ENCODE results near the gene MIER2.

Gene MIER2

GRCh38 chr19:341386-342127, 3.0 kb downstream of the MIER2 start:
- Histone ChIP-seq H3K9me3 (ENCODE audit: control insufficient read depth, insufficient read depth, low read depth, low read length) (peaks cover 5% of the 10 kb centered on the region; the same call in 1 of the 2 replicates), H3K4me1 (ENCODE audit: control insufficient read depth, insufficient read depth, low read length) (peaks cover 28% of the 10 kb centered on the region), H3K27me3 (ENCODE audit: control insufficient read depth, insufficient read depth, low read length) (peaks cover 11% of the 10 kb centered on the region), H3K27ac (ENCODE audit: low read depth, low read length) (no peak overlapping the region), H3K36me3 (ENCODE audit: control insufficient read depth, insufficient read depth, low read length) (peaks cover 53% of the 10 kb centered on the region), H3K4me3 (ENCODE audit: low read depth, low read length) (peak overlapping the region; percentile 13; the same call in 1 of the 2 replicates), H3K9ac (ENCODE audit: low read length) (no peak overlapping the region)

GRCh38 chr19:340620-341385, 3.8 kb downstream of the MIER2 start:
- Histone ChIP-seq H3K27ac (ENCODE audit: low read depth, low read length) (no peak overlapping the region), H3K4me1 (ENCODE audit: control insufficient read depth, insufficient read depth, low read length) (peaks cover 28% of the 10 kb centered on the region), H3K36me3 (ENCODE audit: control insufficient read depth, insufficient read depth, low read length) (peaks cover 60% of the 10 kb centered on the region), H3K9ac (ENCODE audit: low read length) (no peak overlapping the region), H3K27me3 (ENCODE audit: control insufficient read depth, insufficient read depth, low read length) (peaks cover 7% of the 10 kb centered on the region), H3K9me3 (ENCODE audit: control insufficient read depth, insufficient read depth, low read depth, low read length) (peaks cover 5% of the 10 kb centered on the region; the same call in 1 of the 2 replicates), H3K4me3 (ENCODE audit: low read depth, low read length) (no peak overlapping the region)

- Histone ChIP-seq H3K36me3 (ENCODE audit: control insufficient read depth, insufficient read depth, low read length) (peaks cover 74% of the 10 kb centered on the region), H3K9ac (ENCODE audit: low read length) (no peak overlapping the region), H3K27me3 (ENCODE audit: control insufficient read depth, insufficient read depth, low read length) (no peaks in the 10 kb centered on the region), H3K4me3 (ENCODE audit: low read depth, low read length) (no peak overlapping the region), H3K27ac (ENCODE audit: low read depth, low read length) (no peak overlapping the region), H3K9me3 (ENCODE audit: control insufficient read depth, insufficient read depth, low read depth, low read length) (peaks cover 5% of the 10 kb centered on the region; the same call in 1 of the 2 replicates), H3K4me1 (ENCODE audit: control insufficient read depth, insufficient read depth, low read length) (peaks cover 21% of the 10 kb centered on the region)
Measured at GRCh38 chr19:339262-339887, 5.2 kb downstream of the MIER2 start.

- no peak overlapping the region for H3K27ac ChIP-seq (ENCODE audit: low read depth, low read length)
- peaks cover 79% of the 10 kb centered on the region for H3K36me3 ChIP-seq (ENCODE audit: control insufficient read depth, insufficient read depth, low read length)
- peaks cover 17% of the 10 kb centered on the region for H3K4me1 ChIP-seq (ENCODE audit: control insufficient read depth, insufficient read depth, low read length)
- H3K4me3 ChIP-seq (ENCODE audit: low read depth, low read length): no peak overlapping the region
- peaks cover 5% of the 10 kb centered on the region; the same call in 1 of the 2 replicates for H3K9me3 ChIP-seq (ENCODE audit: control insufficient read depth, insufficient read depth, low read depth, low read length)
- no peak overlapping the region for H3K9ac ChIP-seq (ENCODE audit: low read length)
- no peaks in the 10 kb centered on the region for H3K27me3 ChIP-seq (ENCODE audit: control insufficient read depth, insufficient read depth, low read length)
Measured at GRCh38 chr19:338421-338820, 6.2 kb downstream of the MIER2 start.

- H3K9ac ChIP-seq (ENCODE audit: low read length): no peak overlapping the region
- H3K27ac ChIP-seq (ENCODE audit: low read depth, low read length): no peak overlapping the region
- H3K36me3 ChIP-seq (ENCODE audit: control insufficient read depth, insufficient read depth, low read length): peaks cover 67% of the 10 kb centered on the region
- no peaks in the 10 kb centered on the region for H3K27me3 ChIP-seq (ENCODE audit: control insufficient read depth, insufficient read depth, low read length)
- no peak overlapping the region for H3K4me3 ChIP-seq (ENCODE audit: low read depth, low read length)
- no peaks in the 10 kb centered on the region for H3K4me1 ChIP-seq (ENCODE audit: control insufficient read depth, insufficient read depth, low read length)
- H3K9me3 ChIP-seq (ENCODE audit: control insufficient read depth, insufficient read depth, low read depth, low read length): peaks cover 6% of the 10 kb centered on the region; the same call in 1 of the 2 replicates
Measured at GRCh38 chr19:336067-336614, 8.5 kb downstream of the MIER2 start.

GRCh38 chr19:335486-336066, 9.0 kb downstream of the MIER2 start:
- H3K36me3 ChIP-seq (ENCODE audit: control insufficient read depth, insufficient read depth, low read length): peaks cover 67% of the 10 kb centered on the region
- H3K9me3 ChIP-seq (ENCODE audit: control insufficient read depth, insufficient read depth, low read depth, low read length): peaks cover 10% of the 10 kb centered on the region; the same call in 1 of the 2 replicates
- no peaks in the 10 kb centered on the region for H3K27me3 ChIP-seq (ENCODE audit: control insufficient read depth, insufficient read depth, low read length)
- no peak overlapping the region for H3K27ac ChIP-seq (ENCODE audit: low read depth, low read length)
- H3K9ac ChIP-seq (ENCODE audit: low read length): no peak overlapping the region
- no peak overlapping the region for H3K4me3 ChIP-seq (ENCODE audit: low read depth, low read length)
- H3K4me1 ChIP-seq (ENCODE audit: control insufficient read depth, insufficient read depth, low read length): no peaks in the 10 kb centered on the region

GRCh38 chr19:335072-335471, 9.5 kb downstream of the MIER2 start:
- H3K9me3 ChIP-seq (ENCODE audit: control insufficient read depth, insufficient read depth, low read depth, low read length): peaks cover 10% of the 10 kb centered on the region; the same call in 1 of the 2 replicates
- H3K9ac ChIP-seq (ENCODE audit: low read length): no peak overlapping the region
- H3K27ac ChIP-seq (ENCODE audit: low read depth, low read length): no peak overlapping the region
- H3K4me3 ChIP-seq (ENCODE audit: low read depth, low read length): no peak overlapping the region
- H3K36me3 ChIP-seq (ENCODE audit: control insufficient read depth, insufficient read depth, low read length): peaks cover 67% of the 10 kb centered on the region
- no peaks in the 10 kb centered on the region for H3K27me3 ChIP-seq (ENCODE audit: control insufficient read depth, insufficient read depth, low read length)
- no peaks in the 10 kb centered on the region for H3K4me1 ChIP-seq (ENCODE audit: control insufficient read depth, insufficient read depth, low read length)

- Histone ChIP-seq H3K4me1 (ENCODE audit: control insufficient read depth, insufficient read depth, low read length) (no peaks in the 10 kb centered on the region), H3K4me3 (ENCODE audit: low read depth, low read length) (no peak overlapping the region), H3K27ac (ENCODE audit: low read depth, low read length) (no peak overlapping the region), H3K9ac (ENCODE audit: low read length) (no peak overlapping the region), H3K36me3 (ENCODE audit: control insufficient read depth, insufficient read depth, low read length) (peaks cover 67% of the 10 kb centered on the region), H3K9me3 (ENCODE audit: control insufficient read depth, insufficient read depth, low read depth, low read length) (peaks cover 10% of the 10 kb centered on the region; the same call in 1 of the 2 replicates), H3K27me3 (ENCODE audit: control insufficient read depth, insufficient read depth, low read length) (no peaks in the 10 kb centered on the region)
Measured at GRCh38 chr19:334296-335071, 10.1 kb downstream of the MIER2 start.

GRCh38 chr19:330503-330902, 14.1 kb downstream of the MIER2 start:
- no peaks in the 10 kb centered on the region for H3K4me1 ChIP-seq (ENCODE audit: control insufficient read depth, insufficient read depth, low read length)
- H3K27ac ChIP-seq (ENCODE audit: low read depth, low read length): no peak overlapping the region
- no peak overlapping the region for H3K4me3 ChIP-seq (ENCODE audit: low read depth, low read length)
- peaks cover 17% of the 10 kb centered on the region; the same call in 1 of the 2 replicates for H3K9me3 ChIP-seq (ENCODE audit: control insufficient read depth, insufficient read depth, low read depth, low read length)
- H3K27me3 ChIP-seq (ENCODE audit: control insufficient read depth, insufficient read depth, low read length): no peaks in the 10 kb centered on the region
- H3K9ac ChIP-seq (ENCODE audit: low read length): no peak overlapping the region
- peaks cover 80% of the 10 kb centered on the region for H3K36me3 ChIP-seq (ENCODE audit: control insufficient read depth, insufficient read depth, low read length)

GRCh38 chr19:329876-330275, 14.7 kb downstream of the MIER2 start:
- Histone ChIP-seq H3K9ac (ENCODE audit: low read length) (no peak overlapping the region), H3K27ac (ENCODE audit: low read depth, low read length) (no peak overlapping the region), H3K9me3 (ENCODE audit: control insufficient read depth, insufficient read depth, low read depth, low read length) (peaks cover 17% of the 10 kb centered on the region; the same call in 1 of the 2 replicates), H3K4me1 (ENCODE audit: control insufficient read depth, insufficient read depth, low read length) (no peaks in the 10 kb centered on the region), H3K27me3 (ENCODE audit: control insufficient read depth, insufficient read depth, low read length) (no peaks in the 10 kb centered on the region), H3K4me3 (ENCODE audit: low read depth, low read length) (no peak overlapping the region), H3K36me3 (ENCODE audit: control insufficient read depth, insufficient read depth, low read length) (peaks cover 80% of the 10 kb centered on the region)
